K562 (cell line): ENCODE data around the gene PIMREG. TPM values are rescaled to one million over a fixed set of nuclear protein-coding genes. Genes with fewer than 3 reads are reported as not detected.

ENCODE experiments used
- ATAC-seq: fragments of 200-7000 bp; cut with Tn5 transposase; 3 replicates; pipeline ENCODE4 v1.9.1; 2020; ENCODE audit warnings: moderate library complexity
- BruUV-seq: library from RNA; stranded (reverse); fragments of 400-500 nt; replicated peaks from 2 replicates; lab custom pipeline; 2021; lab: Mats Ljungman, UMichigan
- CTCF ChIA-PET: fragments of 300-600 bp; formaldehyde crosslinking; extraction: SDS; loops from one replicate; lab custom pipeline; 2021; ENCODE audit warnings: low intra/inter-chr PET ratio; lab: Yijun Ruan, JAX
- POLR2A ChIA-PET: fragments of 300-600, 350-650 bp; sonication (Branson Sonifier 250); formaldehyde crosslinking; extraction: SDS; loops from one replicate; lab custom pipeline; 2021; ENCODE audit warnings: antibody characterized with exemption, inconsistent platforms; lab: Yijun Ruan, JAX
- DNase-seq, 4 experiments: peaks; one replicate each; pipeline versions ENCODE4 v3.0.0 to v3.0.0-alpha.2; 2011 to 2018; ENCODE audit warnings: low spot score in 3 of 4, mixed read lengths in 3 of 4; ENCODE audit errors: extremely low read depth in 1 of 4
- FAIRE-seq: peaks from 2 replicates; lab custom pipeline; 2011; peaks lifted over from hg19 to GRCh38; lab: Jason Lieb, UNC
- H2AFZ ChIP-seq: 2 replicates; pipeline ENCODE4 v1.6.0; 2011; ENCODE audit warnings: low read depth, low read length, control low read depth, inconsistent platforms
- H3K27ac ChIP-seq: fragments of 200-600 bp; 3 replicates; pipeline ENCODE4 v1.8.0; 2011; ENCODE audit warnings: low read depth, mild to moderate bottlenecking, control low read depth, inconsistent platforms, low read length, moderate library complexity, mixed read lengths; ENCODE audit errors: extremely low read depth
- H3K27me3 ChIP-seq, 2 experiments: fragments of 300-600 bp in 1 of 2; 2 replicates in 1 of 2; 3 replicates in 1 of 2; pipeline versions ENCODE4 v1.6.0 to v1.8.0; 2011; ENCODE audit warnings: inconsistent platforms in 2 of 2, low read length in 2 of 2, mild to moderate bottlenecking in 1 of 2, mixed read lengths in 1 of 2, moderate library complexity in 1 of 2; ENCODE audit not compliant: control insufficient read depth in 2 of 2, insufficient read depth in 2 of 2
- H3K36me3 ChIP-seq: fragments of 300-600 bp; 3 replicates; pipeline ENCODE4 v1.8.0; 2011; ENCODE audit warnings: mild to moderate bottlenecking, low read length, inconsistent platforms; ENCODE audit not compliant: control insufficient read depth, insufficient read depth
- H3K4me1 ChIP-seq, 2 experiments: fragments of 200-600 bp in 1 of 2; replicated peaks in 1 of 2; 2 replicates in 1 of 2; 3 replicates in 1 of 2; pipeline versions ENCODE4 v1.5.1 to v1.8.0; 2011; ENCODE audit warnings: inconsistent platforms in 2 of 2, low read length in 2 of 2, mild to moderate bottlenecking in 1 of 2, mixed read lengths in 1 of 2, moderate library complexity in 1 of 2; ENCODE audit not compliant: control insufficient read depth in 2 of 2, insufficient read depth in 2 of 2
- H3K4me2 ChIP-seq: 2 replicates; pipeline ENCODE4 v1.6.1; 2011; ENCODE audit warnings: low read length, control low read depth, inconsistent platforms, mixed read lengths; ENCODE audit not compliant: insufficient read depth
- H3K4me3 ChIP-seq: fragments of 200-600 bp; sonication (generic), shearing (Covaris generic); 2 replicates; pipeline ENCODE4 v1.5.1; 2016; ENCODE audit warnings: control low read depth, inconsistent platforms
- H3K79me2 ChIP-seq: fragments of 200-600 bp; 3 replicates; pipeline ENCODE4 v1.8.0; 2011; ENCODE audit warnings: low read length, inconsistent platforms; ENCODE audit not compliant: control insufficient read depth, insufficient read depth
- H3K9ac ChIP-seq, 2 experiments: 2 replicates each; pipeline versions ENCODE4 v1.6.0 to v1.6.1; 2011; ENCODE audit warnings: low read depth in 2 of 2, low read length in 2 of 2, control low read depth in 1 of 2, inconsistent platforms in 1 of 2, mild to moderate bottlenecking in 1 of 2, mixed read lengths in 1 of 2; ENCODE audit not compliant: insufficient read depth in 1 of 2
- H3K9me1 ChIP-seq: one replicate; pipeline ENCODE4 v1.6.0; 2011; ENCODE audit warnings: inconsistent platforms, mild to moderate bottlenecking, low read length, moderate library complexity; ENCODE audit not compliant: control insufficient read depth, insufficient read depth
- H3K9me3 ChIP-seq: replicated peaks from 2 replicates; pipeline ENCODE4 v1.5.1; 2011; ENCODE audit warnings: low read depth, low read length, inconsistent platforms; ENCODE audit not compliant: control insufficient read depth, insufficient read depth
- H4K20me1 ChIP-seq: replicated peaks from 2 replicates; pipeline ENCODE4 v1.6.1; 2011; ENCODE audit warnings: low read length, inconsistent platforms, mixed read lengths; ENCODE audit not compliant: control insufficient read depth, insufficient read depth
- CEBPB ChIP-seq: fragments of 450-650 bp; IDR thresholded peaks from 2 replicates; pipeline ENCODE4 v1.6.1; 2016; ENCODE audit warnings: missing genetic modification characterization, missing compliant biosample characterization
- DPF2 ChIP-seq: fragments of 450-650 bp; IDR thresholded peaks from 2 replicates; pipeline ENCODE4 v1.6.1; 2016
- ELF4 ChIP-seq: fragments of 450-650 bp; formaldehyde crosslinking; IDR thresholded peaks from 2 replicates; pipeline ENCODE4 v1.4.0; 2022; ENCODE audit warnings: missing genetic modification characterization
- ETV5 ChIP-seq: sonication (generic); formaldehyde crosslinking; IDR thresholded peaks from 2 replicates; pipeline ENCODE4 v1.4.0; 2020; ENCODE audit warnings: low read depth, mild to moderate bottlenecking, missing genetic modification reagents
- FOSL1 ChIP-seq: fragments of 200-800 bp; sonication (Bioruptor generic); conservative IDR thresholded peaks from 2 replicates; pipeline ENCODE4 v1.6.1; 2016; ENCODE audit warnings: missing genetic modification characterization, missing compliant biosample characterization
- HOXB6 ChIP-seq: fragments of 250-450 bp; sonication (Bioruptor Pico); IDR thresholded peaks from 2 replicates; pipeline ENCODE4 v1.5.1; 2022; ENCODE audit warnings: mild to moderate bottlenecking, borderline replicate concordance
- KLF1 ChIP-seq: fragments of 450-650 bp; IDR thresholded peaks from 2 replicates; pipeline ENCODE4 v1.6.1; 2016; ENCODE audit warnings: missing genetic modification characterization, missing compliant biosample characterization
- MTF1 ChIP-seq: fragments of 250-450 bp; sonication (Bioruptor Pico); IDR thresholded peaks from 2 replicates; pipeline ENCODE4 v1.9.0; 2021; ENCODE audit warnings: moderate library complexity, mild to moderate bottlenecking, inconsistent platforms, borderline replicate concordance
- NFIC ChIP-seq: fragments of 450-650 bp; IDR thresholded peaks from 2 replicates; pipeline ENCODE4 v1.6.1; 2017; ENCODE audit warnings: mild to moderate bottlenecking, inconsistent platforms
- NR2C1 ChIP-seq, 2 experiments: fragments of 450-650 bp; IDR thresholded peaks; 2 replicates each; pipeline ENCODE4 v1.6.1; 2017; ENCODE audit warnings: mild to moderate bottlenecking in 2 of 2, antibody characterized with exemption in 1 of 2, inconsistent platforms in 1 of 2, missing compliant biosample characterization in 1 of 2, missing genetic modification characterization in 1 of 2
- NR2C2 ChIP-seq, 2 experiments: fragments of 200-800 bp in 1 of 2; sonication (Bioruptor generic) in 1 of 2; sonication (generic) in 1 of 2; formaldehyde crosslinking in 1 of 2; IDR thresholded peaks; 2 replicates each; pipeline versions ENCODE4 v1.6.1 to v1.8.0; 2016 to 2022; ENCODE audit warnings: mild to moderate bottlenecking in 1 of 2, missing compliant biosample characterization in 1 of 2, missing genetic modification characterization in 1 of 2, missing genetic modification reagents in 1 of 2
- TRIM28 ChIP-seq: fragments of 450-650 bp; IDR thresholded peaks from 2 replicates; pipeline ENCODE4 v1.6.1; 2017
- UBTF ChIP-seq, 2 experiments: IDR thresholded peaks; 2 replicates each; pipeline ENCODE4 v1.6.1; 2012; ENCODE audit warnings: improper control_type of control experiment in 2 of 2, low read depth in 2 of 2, low read length in 2 of 2, borderline replicate concordance in 1 of 2
- VEZF1 ChIP-seq: fragments of 200-800 bp; sonication (Bioruptor generic); IDR thresholded peaks from 2 replicates; pipeline ENCODE4 v1.6.1; 2017; ENCODE audit warnings: missing genetic modification characterization, missing compliant biosample characterization
- ZBTB8A ChIP-seq: fragments of 450-650 bp; IDR thresholded peaks from 2 replicates; pipeline ENCODE4 v1.6.1; 2018; ENCODE audit warnings: mild to moderate bottlenecking, moderate library complexity; ENCODE audit not compliant: partially characterized antibody
- ZNF512 ChIP-seq: IDR thresholded peaks from 2 replicates; pipeline ENCODE4 v1.6.1; 2016; ENCODE audit warnings: missing genetic modification characterization, missing compliant biosample characterization
- WGBS: fragments of 100-300 bp; shearing (Covaris generic); methylation state at CpG from one replicate; pipeline ENCODE4 v1.1.6; 2016; ENCODE audit warnings: low coverage, mixed read lengths; ENCODE audit not compliant: insufficient coverage; ENCODE audit errors: missing lambda C conversion rate; 5-methylcytosine and 5-hydroxymethylcytosine counted together
- in situ Hi-C: fragments of 300-500 bp; cut with MboI; formaldehyde crosslinking; loops from 4 replicates; pipeline ENCODE4 v1.15.0; 2018; ENCODE audit warnings: inconsistent platforms, mixed read lengths
- intact Hi-C: fragments of 100-400 bp; cut with micrococcal nuclease; formaldehyde crosslinking; loops from 2 replicates; pipeline ENCODE4 v1.14.2; 2022
- polyA plus RNA-seq, 8 experiments: library from polyadenylated mRNA; depleted of rRNA in 4 of 8; stranded (reverse) in 5 of 8; unstranded in 3 of 8; fragments of >200 nt; fragmentation: Nextera tagmentation in 2 of 8; fragmentation: Illumina TruSeq in 1 of 8; extraction: Ambion mirVana in 2 of 8; extraction: Trizol in 1 of 8; gene quantifications; 2 replicates each; pipeline versions ENCODE4 v1.2.1 to v1.2.3, GENCODE V29; 2011 to 2014; ENCODE audit warnings: inconsistent platforms in 1 of 8, missing spikeins in 1 of 8
- total RNA-seq, 7 experiments: library from RNA; depleted of rRNA in 6 of 7; stranded (reverse); fragments of >200 nt in 6 of 7; fragmentation: Illumina TruSeq in 2 of 7; extraction: Trizol in 2 of 7; gene quantifications; 2 replicates each; pipeline versions ENCODE4 v1.2.1 to v1.2.3, GENCODE V29; 2011 to 2021; ENCODE audit warnings: low replicate concordance in 1 of 7

The PIMREG gene
- total and polyA plus RNA-seq, 9 of the 15 experiments (the other 6 are each of a cell fraction or from before 2014, with no cell fraction given) = 1.1 to 16.7 (median 9.4) TPM

- H3K9me1 ChIP-seq = no peaks in the 10 kb centered on the region
- H3K4me1 ChIP-seq = peaks cover 6 to 8% of the 10 kb centered on the region in 2 experiments; a peak in 4 of 5 replicates
- peaks cover 0 to 6% of the 10 kb centered on the region in 2 experiments; a peak in 1 of 5 replicates for H3K27me3 ChIP-seq
- FAIRE-seq = peak; percentile 42
- ATAC-seq = no peak
- in situ Hi-C loops (no loop called here), intact Hi-C loops (no loop called here)
- peak overlapping the region; percentile 43; the same call in 1 of the 2 replicates for H3K4me2 ChIP-seq
- peak in 2 of 4 experiments; percentile 25 to 27 for DNase-seq
- H3K36me3 ChIP-seq = no peaks in the 10 kb centered on the region
- POLR2A ChIA-PET = no interaction called here
- H3K27ac ChIP-seq = no peak overlapping the region
- H3K9ac ChIP-seq = no peak overlapping the region
- no peak overlapping the region for H2AFZ ChIP-seq
- CTCF ChIA-PET = no interaction called here
- H3K9me3 ChIP-seq = no peaks in the 10 kb centered on the region
- BruUV-seq = no TSS peak
- WGBS = 2% methylated on average over 8 of the region's 8 CpGs
- no peaks in the 10 kb centered on the region for H3K79me2 ChIP-seq
- H3K4me3 ChIP-seq = no peak overlapping the region
- 0 out of 2 replicates have a peak, but pooled peaks cover 7% of the 10 kb centered on the region for H4K20me1 ChIP-seq
- TF ChIP-seq CEBPB (tag) (no peak), VEZF1 (CRISPR knock-in tag) (0 out of 2 replicates have a peak, but pooled peaks have one; percentile 19), ZBTB8A (no peak), NR2C2 (CRISPR knock-in tag; IDR thresholded peaks at IDR 0.05) (no peak), NR2C2 (tag; IDR thresholded peaks at IDR 0.05) (peak; percentile 46), DPF2 (no peak), UBTF (IDR thresholded peaks at IDR 0.05; ENCODE audit: borderline replicate concordance in 1 of 2, low read depth in 2 of 2, low read length in 2 of 2) (no peak), TRIM28 (no peak), MTF1 (CRISPR knock-in tag) (no peak), NR2C1 (IDR thresholded peaks at IDR 0.05) (no peak), NR2C1 (tag; IDR thresholded peaks at IDR 0.05) (0 out of 2 replicates have a peak, but pooled peaks have one; percentile 15), ELF4 (CRISPR knock-in tag) (no peak), FOSL1 (tag) (peak; percentile 66), ETV5 (CRISPR knock-in tag) (no peak), KLF1 (tag) (no peak), NFIC (no peak), HOXB6 (CRISPR knock-in tag) (no peak), ZNF512 (tag) (no peak)
Observed at GRCh38 chr17:6476076-6476809, 32.0 kb downstream of the PIMREG start.
